SKM-1 treated with dmso at 0.1 percent for 144 hours (cell line): ENCODE measurements around the gene GORASP2.

Source experiments
- DNase-seq: peaks from one replicate; lab custom pipeline; 2025; ENCODE audit not compliant: unreplicated experiment; lab: John Stamatoyannopoulos, UW

Gene GORASP2

GRCh38 chr2:170996316-170996715 lies 67.3 kb downstream of the GORASP2 start:
- DNase-seq: no peak

- no peak for DNase-seq
Observed at GRCh38 chr2:170997893-170998597, 69.0 kb downstream of the GORASP2 start.

GRCh38 chr2:170999654-171000053 lies 70.6 kb downstream of the GORASP2 start:
- no peak for DNase-seq

DNA sequence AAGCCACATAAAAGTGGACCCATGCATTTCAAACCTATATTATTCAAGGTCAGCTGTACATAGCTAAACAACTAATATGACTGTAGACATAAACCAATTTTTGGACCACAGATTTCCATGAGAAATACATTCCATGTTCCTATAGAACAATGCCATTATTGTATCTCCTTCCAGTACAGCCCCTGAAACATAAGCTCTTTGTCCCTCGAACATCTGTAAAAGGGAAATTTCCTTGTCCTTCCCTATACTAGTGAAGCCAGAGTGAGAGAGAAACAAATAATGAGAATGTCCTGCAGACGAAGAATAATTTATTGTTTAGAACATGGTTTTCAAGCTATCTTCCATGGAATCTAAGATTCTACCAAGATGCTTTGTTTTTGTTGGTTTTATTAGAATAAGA lies 75.3 kb downstream of the GORASP2 start:
- DNase-seq: no peak

GRCh38 chr2:171004833-171005232 lies 75.8 kb downstream of the GORASP2 start:
- DNase-seq: no peak

- DNase-seq: no peak
Observed at GRCh38 chr2:171008550-171009205, 79.6 kb downstream of the GORASP2 start.

- no peak for DNase-seq
Observed at GRCh38 chr2:171009386-171009785, 80.3 kb downstream of the GORASP2 start.

- no peak for DNase-seq
Observed at GRCh38 chr2:171013851-171014250, 84.8 kb downstream of the GORASP2 start.

- DNase-seq: no peak
Observed at GRCh38 chr2:171016125-171016524, 87.1 kb downstream of the GORASP2 start.
